Measurements from ENCODE around the gene ARHGAP42.

DNA sequence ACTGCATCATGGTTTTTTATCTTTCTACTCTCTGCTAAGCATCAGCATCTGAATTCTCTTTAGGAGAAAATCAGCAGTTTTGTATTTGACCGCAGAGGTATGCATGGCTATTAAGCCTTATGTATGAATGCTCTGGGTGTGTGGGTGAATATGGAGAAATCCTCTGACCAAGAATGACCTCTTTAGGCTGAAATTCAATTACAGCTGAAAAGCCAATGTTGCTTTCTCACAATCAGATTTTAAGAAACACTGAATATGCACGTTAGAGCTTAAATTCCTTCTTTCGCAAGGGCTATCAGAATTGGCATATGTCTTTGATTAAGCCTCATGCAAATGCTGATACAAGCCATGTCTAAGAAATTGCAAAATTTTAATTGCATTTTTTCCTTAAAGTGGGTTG, 43.2 kb downstream of the ARHGAP42 start:
- TF ChIP-seq, protein P1, sequence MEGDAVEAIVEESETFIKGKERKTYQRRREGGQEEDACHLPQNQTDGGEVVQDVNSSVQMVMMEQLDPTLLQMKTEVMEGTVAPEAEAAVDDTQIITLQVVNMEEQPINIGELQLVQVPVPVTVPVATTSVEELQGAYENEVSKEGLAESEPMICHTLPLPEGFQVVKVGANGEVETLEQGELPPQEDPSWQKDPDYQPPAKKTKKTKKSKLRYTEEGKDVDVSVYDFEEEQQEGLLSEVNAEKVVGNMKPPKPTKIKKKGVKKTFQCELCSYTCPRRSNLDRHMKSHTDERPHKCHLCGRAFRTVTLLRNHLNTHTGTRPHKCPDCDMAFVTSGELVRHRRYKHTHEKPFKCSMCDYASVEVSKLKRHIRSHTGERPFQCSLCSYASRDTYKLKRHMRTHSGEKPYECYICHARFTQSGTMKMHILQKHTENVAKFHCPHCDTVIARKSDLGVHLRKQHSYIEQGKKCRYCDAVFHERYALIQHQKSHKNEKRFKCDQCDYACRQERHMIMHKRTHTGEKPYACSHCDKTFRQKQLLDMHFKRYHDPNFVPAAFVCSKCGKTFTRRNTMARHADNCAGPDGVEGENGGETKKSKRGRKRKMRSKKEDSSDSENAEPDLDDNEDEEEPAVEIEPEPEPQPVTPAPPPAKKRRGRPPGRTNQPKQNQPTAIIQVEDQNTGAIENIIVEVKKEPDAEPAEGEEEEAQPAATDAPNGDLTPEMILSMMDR (IDR thresholded peaks at IDR 0.05) = no peak
- TF ChIP-seq POLR2A (IDR thresholded peaks at IDR 0.05) (no peak), POLR2AphosphoS5 (IDR thresholded peaks at IDR 0.05) (no peak)
